Measurements from ENCODE around the gene NUDT22.

Gene NUDT22

GRCh38 chr11:64225608-64226506 lies at the start of gene NUDT22, which contains the start of gene TRPT1:
Gene NUDT22 (plus strand): TSS chr11:64226274. CDS start chr11:64226653, 379 bp downstream.
Gene TRPT1 (minus strand): TSS chr11:64226186. CDS start chr11:64225860, 326 bp downstream.
- peak; percentile 95 for DNase-seq (ENCODE audit: low read depth)

GRCh38 chr11:64176751-64177150 lies 49.3 kb upstream of the NUDT22 start:
- no peak for DNase-seq (ENCODE audit: low read depth)

DNA sequence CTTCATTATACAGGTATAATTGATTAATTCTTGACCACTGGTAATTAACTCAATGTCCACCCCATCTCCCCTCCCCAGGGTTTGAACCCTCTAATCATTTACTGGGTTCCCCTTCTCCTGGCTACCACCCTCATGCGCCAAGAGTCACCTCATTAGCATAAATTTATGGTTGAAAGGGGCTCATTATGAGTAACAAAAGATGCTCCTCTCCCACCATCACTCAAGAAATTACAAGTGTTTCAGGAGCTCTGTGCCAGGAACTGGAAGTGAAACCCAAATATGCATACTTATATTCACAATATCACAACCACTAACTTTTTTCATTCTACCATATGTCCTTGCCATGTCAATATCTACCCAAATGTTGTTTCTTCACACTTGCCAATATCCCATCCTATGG lies 47.9 kb upstream of the NUDT22 start:
- DNase-seq (ENCODE audit: low read depth) = no peak

- DNase-seq (ENCODE audit: low read depth) = no peak
These were observed 47.0 kb upstream of the NUDT22 start for GRCh38 chr11:64178951-64179639.

DNA sequence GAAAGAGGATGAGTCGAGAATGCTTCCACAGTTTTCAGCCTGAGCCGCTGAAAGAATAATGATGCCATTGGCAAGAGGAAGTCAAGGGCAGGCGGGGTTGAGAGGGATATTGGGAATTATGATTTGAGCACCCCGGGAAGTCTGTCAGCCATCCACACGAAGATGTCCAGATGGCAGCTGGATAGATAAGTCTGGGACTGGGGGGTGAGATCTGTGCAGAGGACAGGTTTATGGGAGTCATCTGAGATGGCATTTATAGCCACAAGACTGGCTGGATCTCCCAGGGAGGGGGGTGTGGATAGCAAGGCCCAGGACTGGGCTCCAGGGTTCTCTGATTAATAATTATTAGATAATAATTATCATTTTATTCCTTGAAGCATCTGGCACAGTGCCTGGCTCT lies 45.2 kb upstream of the NUDT22 start:
- no peak for DNase-seq (ENCODE audit: low read depth)

GRCh38 chr11:64181506-64182411 lies 44.3 kb upstream of the NUDT22 start:
- DNase-seq (ENCODE audit: low read depth) = peak; percentile 45

- no peak for DNase-seq (ENCODE audit: low read depth)
These were observed 42.2 kb upstream of the NUDT22 start for GRCh38 chr11:64183890-64184289.

GRCh38 chr11:64185175-64185692 lies 40.8 kb upstream of the NUDT22 start:
- peak; percentile 21 for DNase-seq (ENCODE audit: low read depth)

- DNase-seq (ENCODE audit: low read depth) = peak; percentile 98
These were observed 40.2 kb upstream of the NUDT22 start, which contains the start of gene STIP1 for GRCh38 chr11:64185693-64186491. Gene STIP1 (plus strand): TSS chr11:64186171. CDS start chr11:64186262, 91 bp downstream.

DNA sequence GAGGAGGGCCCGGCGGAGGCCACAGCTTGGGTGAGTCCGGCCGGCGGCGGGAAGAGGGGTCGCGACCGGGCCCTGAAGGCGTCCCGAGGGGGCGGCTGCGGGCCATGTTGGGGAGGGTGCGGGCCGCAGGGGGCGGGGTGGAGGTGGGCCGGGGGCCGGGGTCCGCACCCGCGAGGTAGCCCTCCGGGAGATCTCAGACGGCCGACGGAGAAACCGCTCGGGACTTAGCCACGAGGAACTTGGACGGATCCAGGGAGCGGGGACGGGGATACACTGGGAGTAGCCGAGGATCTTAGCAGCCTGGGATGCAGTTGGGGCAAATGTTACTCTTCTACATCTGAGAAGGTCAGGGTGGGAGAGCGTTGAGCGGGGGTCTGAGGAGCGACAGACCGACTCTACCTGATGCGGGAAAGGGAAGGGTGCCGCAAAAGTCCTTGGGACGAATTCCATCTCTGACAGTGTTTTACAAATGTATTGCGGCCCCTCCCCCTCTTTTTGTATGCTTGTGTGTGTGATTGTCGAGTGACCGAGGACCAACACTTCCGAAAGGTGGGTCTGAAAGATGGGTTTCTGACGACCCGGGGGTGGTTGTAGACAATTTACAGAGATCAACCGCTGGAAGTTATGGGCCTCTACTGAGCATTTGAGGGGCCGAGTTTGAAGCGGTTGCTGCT lies 39.4 kb upstream of the NUDT22 start:
- peak; percentile 38 for DNase-seq (ENCODE audit: low read depth)

GRCh38 chr11:64192434-64192833 lies 33.6 kb upstream of the NUDT22 start:
- no peak for DNase-seq (ENCODE audit: low read depth)

DNA sequence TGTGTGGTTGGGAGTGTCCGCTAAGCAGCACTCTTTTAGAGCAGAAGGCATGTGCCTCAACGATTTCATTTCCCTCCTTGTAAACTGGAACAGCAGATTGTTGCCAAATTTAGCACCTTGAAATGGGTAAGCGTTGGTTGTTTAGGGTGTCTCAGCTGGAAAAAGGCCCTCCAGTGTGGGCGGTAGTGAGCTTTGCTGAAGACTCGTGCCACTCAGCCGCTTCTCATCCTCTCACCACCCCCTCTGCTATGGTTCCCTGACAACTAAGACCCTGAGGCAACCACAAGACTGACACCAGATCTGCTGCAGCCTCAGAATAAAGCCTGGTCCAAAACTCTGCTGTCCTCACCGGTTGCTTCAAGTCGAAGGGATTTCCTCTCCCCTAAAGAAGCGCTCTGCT lies 29.4 kb upstream of the NUDT22 start:
- no peak for DNase-seq (ENCODE audit: low read depth)

GRCh38 chr11:64198511-64198910 lies 27.6 kb upstream of the NUDT22 start:
- no peak for DNase-seq (ENCODE audit: low read depth)

GRCh38 chr11:64201543-64201942 lies 24.5 kb upstream of the NUDT22 start:
- DNase-seq (ENCODE audit: low read depth) = no peak

GRCh38 chr11:64202992-64203391 lies 23.1 kb upstream of the NUDT22 start:
- DNase-seq (ENCODE audit: low read depth) = no peak

DNA sequence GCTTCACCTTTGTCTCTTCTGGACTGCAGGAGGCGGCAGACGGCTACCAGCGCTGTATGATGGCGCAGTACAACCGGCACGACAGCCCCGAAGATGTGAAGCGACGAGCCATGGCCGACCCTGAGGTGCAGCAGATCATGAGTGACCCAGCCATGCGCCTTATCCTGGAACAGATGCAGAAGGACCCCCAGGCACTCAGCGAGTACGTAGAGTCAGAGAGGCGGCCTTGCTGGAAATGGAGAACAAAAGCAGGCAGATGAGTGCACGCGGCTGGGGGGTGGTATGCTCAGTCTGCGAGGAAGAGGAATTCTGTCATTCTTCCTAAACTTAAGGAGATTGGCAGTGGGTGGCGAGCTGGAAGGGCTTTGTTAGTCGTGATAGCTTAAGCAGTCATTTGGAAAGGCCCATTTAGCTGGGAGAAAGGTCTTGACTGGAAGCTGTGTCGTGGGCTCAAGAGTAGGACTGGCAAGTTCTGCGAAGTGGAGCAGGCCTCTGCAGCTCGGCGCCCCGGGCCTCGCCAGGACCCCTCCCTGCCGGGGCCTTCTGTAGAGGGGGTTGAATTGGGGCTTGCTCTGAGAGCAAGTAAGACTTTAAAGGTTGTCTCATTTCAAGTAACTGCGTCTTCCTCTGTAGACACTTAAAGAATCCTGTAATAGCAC lies 22.5 kb upstream of the NUDT22 start:
- DNase-seq (ENCODE audit: low read depth) = no peak

DNA sequence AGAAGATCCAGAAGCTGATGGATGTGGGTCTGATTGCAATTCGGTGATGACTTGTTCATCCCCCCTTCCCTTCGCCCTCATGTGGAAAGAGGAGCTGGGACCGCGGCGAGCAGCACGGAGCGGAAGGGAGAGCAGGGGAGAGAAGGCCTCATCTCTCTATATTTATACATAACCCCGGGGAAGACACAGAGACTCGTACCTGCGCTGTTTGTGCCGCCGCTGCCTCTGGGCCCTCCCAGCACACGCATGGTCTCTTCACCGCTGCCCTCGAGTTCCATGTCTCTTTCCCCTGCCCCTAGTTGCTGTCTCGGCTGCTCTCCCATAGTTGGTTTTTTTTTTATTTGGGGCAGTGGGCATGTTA lies 22.0 kb upstream of the NUDT22 start:
- DNase-seq (ENCODE audit: low read depth) = no peak

- DNase-seq (ENCODE audit: low read depth) = peak; percentile 66
These were observed 21.5 kb upstream of the NUDT22 start for GRCh38 chr11:64204464-64204989.

DNA sequence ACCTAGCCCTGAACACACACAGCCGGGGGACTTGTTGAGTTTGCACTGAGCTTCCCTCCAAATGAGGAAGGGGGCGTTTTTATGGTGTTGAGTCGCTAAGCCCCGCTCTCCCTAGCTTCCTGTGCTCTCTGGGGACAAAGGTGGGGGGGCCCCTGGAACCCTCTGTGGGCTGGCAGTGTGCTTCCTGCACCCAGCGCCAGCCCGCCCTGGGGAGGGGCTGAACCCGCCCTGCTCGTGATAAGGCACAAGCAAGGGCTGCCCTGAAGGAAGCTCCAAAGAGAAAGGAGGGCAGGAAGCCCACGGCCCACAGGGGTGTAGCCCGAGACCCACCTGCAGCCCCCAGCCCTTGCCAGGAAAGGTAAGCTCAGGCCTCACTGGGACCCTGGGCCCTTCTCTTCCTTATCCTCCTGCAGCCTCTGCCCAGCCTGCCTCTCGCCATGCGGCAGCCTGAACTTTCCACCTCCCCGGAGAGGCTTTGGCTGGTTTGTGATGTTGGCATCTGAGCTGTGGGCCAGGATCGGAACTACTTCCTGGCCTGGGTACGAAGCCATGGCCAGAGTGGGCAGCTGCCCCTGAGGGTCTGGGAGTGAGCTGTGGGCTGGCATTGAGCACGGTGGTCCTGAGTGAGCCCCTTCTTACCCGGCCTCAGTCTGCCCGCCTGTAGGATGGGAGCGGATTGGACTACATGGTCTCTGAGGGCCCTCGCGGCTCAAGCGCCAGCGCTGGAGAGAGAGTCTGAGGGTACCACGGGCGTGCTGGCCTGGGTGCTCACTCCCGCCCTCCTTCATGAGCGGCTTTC lies 19.4 kb upstream of the NUDT22 start, which contains the start of gene FERMT3:
FERMT3 (plus strand) TSS at position 265 of the 799 bp plus-strand sequence. CDS start 644 bp downstream, outside the sequence.
- peak; percentile 75 for DNase-seq (ENCODE audit: low read depth)
